Measurements from ENCODE around the gene NCKAP5L.
A peak's percentile ranks its signal among the peaks of the same experiment; 100 is the strongest.

Gene NCKAP5L

DNA sequence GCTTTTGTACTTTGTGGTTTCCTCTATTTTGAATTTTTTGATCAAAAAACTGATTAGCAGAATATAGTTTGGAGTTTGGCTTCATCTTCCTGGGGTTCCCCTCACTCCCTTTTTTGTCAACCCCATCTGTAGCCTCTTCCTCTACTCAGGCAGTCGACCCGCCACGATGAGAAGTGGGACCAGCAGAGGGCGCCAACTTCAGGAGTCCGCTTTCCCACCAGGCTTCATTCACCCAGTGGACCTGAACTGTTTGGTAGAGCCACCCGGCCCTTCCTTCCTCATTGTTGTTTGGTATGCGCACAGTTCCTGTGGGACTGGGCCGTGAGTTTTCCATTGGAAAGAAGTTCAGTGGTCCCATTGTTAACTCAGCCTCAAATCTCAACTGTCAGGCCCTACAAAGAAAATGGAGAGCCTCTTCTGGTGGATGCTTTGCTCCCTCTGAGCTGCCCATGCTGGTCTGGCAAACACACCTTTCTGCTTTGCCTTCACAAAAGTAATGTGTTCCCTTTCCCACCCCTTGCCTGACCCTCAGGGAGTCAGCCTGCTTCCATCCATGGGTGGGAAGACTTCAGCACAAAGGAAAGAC lies 65.1 kb downstream of the NCKAP5L start:
- Histone ChIP-seq H3K4me2 (peak overlapping the region; percentile 33), H3K36me3 (ENCODE audit: insufficient read depth) (peaks cover 5% of the 10 kb centered on the region; the same call in 1 of the 2 replicates)

DNA sequence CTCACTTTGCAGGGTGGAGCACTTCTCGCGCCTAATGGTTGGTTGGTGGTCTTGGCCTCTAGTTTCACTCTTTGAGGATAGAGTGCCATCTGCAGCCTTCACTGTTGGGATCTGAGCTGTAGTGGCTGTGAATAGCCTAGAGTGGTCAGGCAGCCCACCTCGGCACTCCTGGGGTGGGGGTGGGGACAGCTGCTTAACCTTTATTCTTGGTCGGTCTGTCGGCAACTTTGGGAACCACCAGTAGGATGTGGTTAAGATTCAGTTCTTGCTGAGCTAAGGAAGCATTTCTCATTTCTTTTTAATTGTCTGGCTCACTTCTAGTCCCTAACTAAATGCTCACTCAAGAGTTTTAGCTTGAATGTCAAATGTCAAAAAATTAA lies 65.8 kb downstream of the NCKAP5L start:
- Histone ChIP-seq H2AFZ (ENCODE audit: low read depth) (no peak overlapping the region), H3K27me3 (ENCODE audit: insufficient read depth, low read depth) (no peaks in the 10 kb centered on the region), H3K9ac (no peak overlapping the region), H3K4me3 (IDR thresholded peaks at IDR 0.05; ENCODE audit: insufficient read depth, low read depth, low read length) (no peak overlapping the region), H3K4me1 (ENCODE audit: low read depth, poor library complexity, severe bottlenecking) (peaks cover 63% of the 10 kb centered on the region), H3K27ac (peak overlapping the region; percentile 45; the same call in 1 of the 2 replicates), H3K36me3 (ENCODE audit: insufficient read depth) (peaks cover 10% of the 10 kb centered on the region), H3K79me2 (ENCODE audit: insufficient read depth, low read depth) (peaks cover 9% of the 10 kb centered on the region; the same call in 1 of the 2 replicates), H4K20me1 (ENCODE audit: insufficient read depth) (no peaks in the 10 kb centered on the region), H3K4me2 (peak overlapping the region; percentile 33)
- TF ChIP-seq, protein P1, sequence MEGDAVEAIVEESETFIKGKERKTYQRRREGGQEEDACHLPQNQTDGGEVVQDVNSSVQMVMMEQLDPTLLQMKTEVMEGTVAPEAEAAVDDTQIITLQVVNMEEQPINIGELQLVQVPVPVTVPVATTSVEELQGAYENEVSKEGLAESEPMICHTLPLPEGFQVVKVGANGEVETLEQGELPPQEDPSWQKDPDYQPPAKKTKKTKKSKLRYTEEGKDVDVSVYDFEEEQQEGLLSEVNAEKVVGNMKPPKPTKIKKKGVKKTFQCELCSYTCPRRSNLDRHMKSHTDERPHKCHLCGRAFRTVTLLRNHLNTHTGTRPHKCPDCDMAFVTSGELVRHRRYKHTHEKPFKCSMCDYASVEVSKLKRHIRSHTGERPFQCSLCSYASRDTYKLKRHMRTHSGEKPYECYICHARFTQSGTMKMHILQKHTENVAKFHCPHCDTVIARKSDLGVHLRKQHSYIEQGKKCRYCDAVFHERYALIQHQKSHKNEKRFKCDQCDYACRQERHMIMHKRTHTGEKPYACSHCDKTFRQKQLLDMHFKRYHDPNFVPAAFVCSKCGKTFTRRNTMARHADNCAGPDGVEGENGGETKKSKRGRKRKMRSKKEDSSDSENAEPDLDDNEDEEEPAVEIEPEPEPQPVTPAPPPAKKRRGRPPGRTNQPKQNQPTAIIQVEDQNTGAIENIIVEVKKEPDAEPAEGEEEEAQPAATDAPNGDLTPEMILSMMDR (conservative IDR thresholded peaks at IDR 0.05; ENCODE audit: low read depth, low read length), result no peak

More for the DNA sequence above, 65.1 kb downstream of the NCKAP5L start:
- H3K4me3 ChIP-seq (IDR thresholded peaks at IDR 0.05; ENCODE audit: insufficient read depth, low read depth, low read length), result no peak overlapping the region
- TF ChIP-seq, protein P1 (conservative IDR thresholded peaks at IDR 0.05; ENCODE audit: low read depth, low read length), result peak; percentile 83
- peaks cover 63% of the 10 kb centered on the region for H3K4me1 ChIP-seq (ENCODE audit: low read depth, poor library complexity, severe bottlenecking)
- H3K27me3 ChIP-seq (ENCODE audit: insufficient read depth, low read depth), result no peaks in the 10 kb centered on the region
- no peak overlapping the region for H2AFZ ChIP-seq (ENCODE audit: low read depth)
- H3K9ac ChIP-seq, result no peak overlapping the region
- H3K27ac ChIP-seq, result peak overlapping the region; percentile 45; the same call in 1 of the 2 replicates
- H4K20me1 ChIP-seq (ENCODE audit: insufficient read depth), result no peaks in the 10 kb centered on the region
- peaks cover 3% of the 10 kb centered on the region; the same call in 1 of the 2 replicates for H3K79me2 ChIP-seq (ENCODE audit: insufficient read depth, low read depth)

- H3K9ac ChIP-seq, result no peak overlapping the region
- TF ChIP-seq, protein P1 (conservative IDR thresholded peaks at IDR 0.05; ENCODE audit: low read depth, low read length), result no peak
- H3K4me2 ChIP-seq, result peak overlapping the region; percentile 33
- no peaks in the 10 kb centered on the region for H3K27me3 ChIP-seq (ENCODE audit: insufficient read depth, low read depth)
- H4K20me1 ChIP-seq (ENCODE audit: insufficient read depth), result no peaks in the 10 kb centered on the region
- no peak overlapping the region for H3K4me3 ChIP-seq (IDR thresholded peaks at IDR 0.05; ENCODE audit: insufficient read depth, low read depth, low read length)
- H3K36me3 ChIP-seq (ENCODE audit: insufficient read depth), result peaks cover 10% of the 10 kb centered on the region
- H3K79me2 ChIP-seq (ENCODE audit: insufficient read depth, low read depth), result peaks cover 14% of the 10 kb centered on the region; the same call in 1 of the 2 replicates
- peak overlapping the region; percentile 45; the same call in 1 of the 2 replicates for H3K27ac ChIP-seq
- H3K4me1 ChIP-seq (ENCODE audit: low read depth, poor library complexity, severe bottlenecking), result peaks cover 64% of the 10 kb centered on the region
- no peak overlapping the region for H2AFZ ChIP-seq (ENCODE audit: low read depth)
These were observed 66.3 kb downstream of the NCKAP5L start for GRCh38 chr12:49761677-49762467.

DNA sequence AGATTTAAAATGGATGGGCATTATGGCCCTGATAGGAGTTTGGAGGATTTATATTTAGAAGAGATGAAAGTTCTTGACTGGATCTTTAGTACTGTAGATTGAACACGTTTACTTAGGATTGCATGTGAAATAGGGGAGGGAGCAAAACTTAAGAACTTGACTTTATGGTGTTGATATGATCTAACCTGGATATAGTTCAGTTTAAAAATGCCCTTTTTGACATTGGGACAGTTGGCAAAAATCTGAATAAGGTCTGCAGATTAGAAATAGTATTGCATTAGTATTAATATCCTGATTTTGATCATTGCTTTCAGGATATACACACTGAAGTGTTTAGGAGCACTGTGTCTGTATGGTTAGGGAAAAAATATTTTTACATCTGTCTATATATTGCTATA lies 77.2 kb downstream of the NCKAP5L start:
- Histone ChIP-seq H3K9ac (no peak overlapping the region; the same call in 1 of the 2 replicates), H3K4me3 (IDR thresholded peaks at IDR 0.05; ENCODE audit: insufficient read depth, low read depth, low read length) (no peak overlapping the region), H2AFZ (ENCODE audit: low read depth) (no peak overlapping the region), H3K36me3 (ENCODE audit: insufficient read depth) (peaks cover 13% of the 10 kb centered on the region; the same call in 1 of the 2 replicates), H3K27me3 (ENCODE audit: insufficient read depth, low read depth) (no peaks in the 10 kb centered on the region), H4K20me1 (ENCODE audit: insufficient read depth) (peaks cover 15% of the 10 kb centered on the region), H3K79me2 (ENCODE audit: insufficient read depth, low read depth) (peaks cover 98% of the 10 kb centered on the region), H3K4me2 (peak overlapping the region; percentile 59), H3K27ac (peak overlapping the region; percentile 48), H3K4me1 (ENCODE audit: low read depth, poor library complexity, severe bottlenecking) (peaks cover 91% of the 10 kb centered on the region)
- TF ChIP-seq, protein P1 (conservative IDR thresholded peaks at IDR 0.05; ENCODE audit: low read depth, low read length), result no peak

Measured in KMS-11 (cell line).